AG09309 (cell line): ENCODE data around the gene GAST.

Experiments
- DNase-seq: peaks from one replicate; pipeline ENCODE4 v3.0.0-alpha.2; 2010; ENCODE audit warnings: low read depth
- H3K4me3 ChIP-seq: 2 replicates; pipeline ENCODE4 v1.5.1; 2011; ENCODE audit warnings: mild to moderate bottlenecking, low read depth, low read length, moderate library complexity; ENCODE audit not compliant: control insufficient read depth
- CTCF ChIP-seq: IDR thresholded peaks from 2 replicates; pipeline ENCODE4 v1.5.1; 2011; ENCODE audit warnings: mild to moderate bottlenecking, low read depth, low read length, inconsistent platforms; ENCODE audit not compliant: insufficient read depth, control insufficient read depth; ENCODE audit errors: missing control alignments

The GAST gene

GRCh38 chr17:41678907-41679739 lies 33.0 kb upstream of the GAST start:
- peak; percentile 4 for TF ChIP-seq CTCF
- H3K4me3 ChIP-seq, result peak overlapping the region; percentile 30
- DNase-seq, result no peak

GRCh38 chr17:41679740-41680425 lies 32.2 kb upstream of the GAST start:
- no peak overlapping the region for H3K4me3 ChIP-seq
- no peak for TF ChIP-seq CTCF
- no peak for DNase-seq

- TF ChIP-seq CTCF, result no peak
- no peak overlapping the region for H3K4me3 ChIP-seq
- DNase-seq, result no peak
Observed at GRCh38 chr17:41680426-41681040, 31.6 kb upstream of the GAST start.

- TF ChIP-seq CTCF, result no peak
- H3K4me3 ChIP-seq, result no peak overlapping the region
- no peak for DNase-seq
Observed at GRCh38 chr17:41681776-41682175, 30.4 kb upstream of the GAST start.

GRCh38 chr17:41682631-41683030 lies 29.5 kb upstream of the GAST start:
- no peak overlapping the region for H3K4me3 ChIP-seq
- TF ChIP-seq CTCF, result no peak
- no peak for DNase-seq

- TF ChIP-seq CTCF, result no peak
- H3K4me3 ChIP-seq, result no peak overlapping the region
- DNase-seq, result no peak
Observed at GRCh38 chr17:41683441-41684007, 28.6 kb upstream of the GAST start.
